ENCODE results near the gene NME3.

NME3 gene

GRCh38 chr16:1721372-1721771 lies 50.0 kb downstream of the NME3 start:
- no peak for DNase-seq
